Measurements from ENCODE around the gene RPL22L1. TPM values are rescaled to one million over a fixed set of nuclear protein-coding genes. Genes with fewer than 3 reads are reported as not detected.

RPL22L1 gene
- total RNA-seq, 1 donor from 2014 or later: 107 TPM

- H3K4me1 ChIP-seq: peaks cover 25% of the 10 kb centered on the region
- peaks cover 26% of the 10 kb centered on the region for H3K36me3 ChIP-seq
- no peak for DNase-seq (ENCODE audit: low spot score)
- no peak overlapping the region for H3K4me3 Mint-ChIP-seq
- no peak overlapping the region for H3K27ac Mint-ChIP-seq
- H3F3A ChIP-seq (ENCODE audit: low read depth): peaks cover 72% of the 10 kb centered on the region
- TF ChIP-seq EZH2phosphoT487 (IDR thresholded peaks at IDR 0.05): no peak
- TF ChIP-seq EZH2 (IDR thresholded peaks at IDR 0.05): no peak
- TF ChIP-seq, protein P1, sequence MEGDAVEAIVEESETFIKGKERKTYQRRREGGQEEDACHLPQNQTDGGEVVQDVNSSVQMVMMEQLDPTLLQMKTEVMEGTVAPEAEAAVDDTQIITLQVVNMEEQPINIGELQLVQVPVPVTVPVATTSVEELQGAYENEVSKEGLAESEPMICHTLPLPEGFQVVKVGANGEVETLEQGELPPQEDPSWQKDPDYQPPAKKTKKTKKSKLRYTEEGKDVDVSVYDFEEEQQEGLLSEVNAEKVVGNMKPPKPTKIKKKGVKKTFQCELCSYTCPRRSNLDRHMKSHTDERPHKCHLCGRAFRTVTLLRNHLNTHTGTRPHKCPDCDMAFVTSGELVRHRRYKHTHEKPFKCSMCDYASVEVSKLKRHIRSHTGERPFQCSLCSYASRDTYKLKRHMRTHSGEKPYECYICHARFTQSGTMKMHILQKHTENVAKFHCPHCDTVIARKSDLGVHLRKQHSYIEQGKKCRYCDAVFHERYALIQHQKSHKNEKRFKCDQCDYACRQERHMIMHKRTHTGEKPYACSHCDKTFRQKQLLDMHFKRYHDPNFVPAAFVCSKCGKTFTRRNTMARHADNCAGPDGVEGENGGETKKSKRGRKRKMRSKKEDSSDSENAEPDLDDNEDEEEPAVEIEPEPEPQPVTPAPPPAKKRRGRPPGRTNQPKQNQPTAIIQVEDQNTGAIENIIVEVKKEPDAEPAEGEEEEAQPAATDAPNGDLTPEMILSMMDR (IDR thresholded peaks at IDR 0.05): no peak
- H3K9me3 ChIP-seq (ENCODE audit: low read depth): no peaks in the 10 kb centered on the region
- H3K4me2 ChIP-seq: peak overlapping the region; percentile 99
- H4K20me1 ChIP-seq (ENCODE audit: low read depth): peaks cover 24% of the 10 kb centered on the region
- H3K9ac ChIP-seq: no peak overlapping the region
- no peak overlapping the region for H2AFZ ChIP-seq (replicated peaks)
- H3K9me3 Mint-ChIP-seq: no peaks in the 10 kb centered on the region
- H3K4me3 ChIP-seq: peak overlapping the region; percentile 79
- H3K4me1 Mint-ChIP-seq: peaks cover 21% of the 10 kb centered on the region
- H3K36me3 Mint-ChIP-seq: peaks cover 17% of the 10 kb centered on the region
- no peaks in the 10 kb centered on the region for H3K27me3 Mint-ChIP-seq (ENCODE audit: insufficient read depth, low read depth)
- no peaks in the 10 kb centered on the region for H3K27me3 ChIP-seq
- peak overlapping the region; percentile 65 for H3K27ac ChIP-seq
- H3K79me2 ChIP-seq (ENCODE audit: low read depth): peaks cover 31% of the 10 kb centered on the region
Measured at GRCh38 chr3:170867143-170867937, 2.7 kb downstream of the RPL22L1 start.

- no peak overlapping the region for H3K4me3 ChIP-seq
- no peak overlapping the region for H3K27ac Mint-ChIP-seq
- no peaks in the 10 kb centered on the region for H3K9me3 Mint-ChIP-seq
- peaks cover 21% of the 10 kb centered on the region for H3K4me1 Mint-ChIP-seq
- H3K9ac ChIP-seq: no peak overlapping the region
- H2AFZ ChIP-seq (replicated peaks): no peak overlapping the region
- no peak overlapping the region for H3K4me2 ChIP-seq
- H3K79me2 ChIP-seq (ENCODE audit: low read depth): peaks cover 31% of the 10 kb centered on the region
- H4K20me1 ChIP-seq (ENCODE audit: low read depth): peaks cover 24% of the 10 kb centered on the region
- H3K27me3 ChIP-seq: no peaks in the 10 kb centered on the region
- no peaks in the 10 kb centered on the region for H3K9me3 ChIP-seq (ENCODE audit: low read depth)
- H3K27me3 Mint-ChIP-seq (ENCODE audit: insufficient read depth, low read depth): no peaks in the 10 kb centered on the region
- TF ChIP-seq EZH2phosphoT487 (IDR thresholded peaks at IDR 0.05) (no peak), EZH2 (IDR thresholded peaks at IDR 0.05) (no peak)
- TF ChIP-seq, protein P1 (IDR thresholded peaks at IDR 0.05): no peak
- H3K27ac ChIP-seq: no peak overlapping the region
- H3K36me3 ChIP-seq: peaks cover 26% of the 10 kb centered on the region
- no peak for DNase-seq (ENCODE audit: low spot score)
- peaks cover 17% of the 10 kb centered on the region for H3K36me3 Mint-ChIP-seq
- H3K4me1 ChIP-seq: peaks cover 25% of the 10 kb centered on the region
- peaks cover 71% of the 10 kb centered on the region for H3F3A ChIP-seq (ENCODE audit: low read depth)
- no peak overlapping the region for H3K4me3 Mint-ChIP-seq
Measured at GRCh38 chr3:170866499-170866898, 3.5 kb downstream of the RPL22L1 start.

- H3K4me2 ChIP-seq: no peak overlapping the region
- H3K36me3 ChIP-seq: peaks cover 26% of the 10 kb centered on the region
- H3K27ac ChIP-seq: peak overlapping the region; percentile 33
- no peak overlapping the region for H3K4me3 ChIP-seq
- no peak overlapping the region for H3K27ac Mint-ChIP-seq
- TF ChIP-seq, protein P1 (IDR thresholded peaks at IDR 0.05): no peak
- TF ChIP-seq EZH2 (IDR thresholded peaks at IDR 0.05) (no peak), EZH2phosphoT487 (IDR thresholded peaks at IDR 0.05) (no peak)
- no peak for DNase-seq (ENCODE audit: low spot score)
- H3K79me2 ChIP-seq (ENCODE audit: low read depth): peaks cover 31% of the 10 kb centered on the region
- H4K20me1 ChIP-seq (ENCODE audit: low read depth): peaks cover 24% of the 10 kb centered on the region
- H2AFZ ChIP-seq (replicated peaks): no peak overlapping the region
- peaks cover 17% of the 10 kb centered on the region for H3K36me3 Mint-ChIP-seq
- peaks cover 61% of the 10 kb centered on the region for H3F3A ChIP-seq (ENCODE audit: low read depth)
- H3K4me1 Mint-ChIP-seq: peaks cover 16% of the 10 kb centered on the region
- no peaks in the 10 kb centered on the region for H3K27me3 ChIP-seq
- H3K4me3 Mint-ChIP-seq: no peak overlapping the region
- no peaks in the 10 kb centered on the region for H3K9me3 ChIP-seq (ENCODE audit: low read depth)
- peaks cover 2% of the 10 kb centered on the region for H3K27me3 Mint-ChIP-seq (ENCODE audit: insufficient read depth, low read depth)
- H3K9ac ChIP-seq: no peak overlapping the region
- H3K4me1 ChIP-seq: peaks cover 25% of the 10 kb centered on the region
- H3K9me3 Mint-ChIP-seq: no peaks in the 10 kb centered on the region
Measured at GRCh38 chr3:170865209-170866094, 4.5 kb downstream of the RPL22L1 start.
